KBM-7 (cell line): ENCODE data around the gene C17orf113.
A peak's percentile ranks its signal among the peaks of the same experiment; 100 is the strongest.

ENCODE experiments used
- DNase-seq: peaks from one replicate; pipeline ENCODE4 v3.0.0-alpha.2; 2015
- in situ Hi-C: fragments of 300-500 bp; cut with MboI; formaldehyde crosslinking; loops from 2 replicates; pipeline ENCODE4 v1.14.3; 2020; ENCODE audit warnings: low sequenced_read_pairs, low pct_unique_long_range_greater_than_20kb, mixed read lengths

C17orf113 gene

DNA sequence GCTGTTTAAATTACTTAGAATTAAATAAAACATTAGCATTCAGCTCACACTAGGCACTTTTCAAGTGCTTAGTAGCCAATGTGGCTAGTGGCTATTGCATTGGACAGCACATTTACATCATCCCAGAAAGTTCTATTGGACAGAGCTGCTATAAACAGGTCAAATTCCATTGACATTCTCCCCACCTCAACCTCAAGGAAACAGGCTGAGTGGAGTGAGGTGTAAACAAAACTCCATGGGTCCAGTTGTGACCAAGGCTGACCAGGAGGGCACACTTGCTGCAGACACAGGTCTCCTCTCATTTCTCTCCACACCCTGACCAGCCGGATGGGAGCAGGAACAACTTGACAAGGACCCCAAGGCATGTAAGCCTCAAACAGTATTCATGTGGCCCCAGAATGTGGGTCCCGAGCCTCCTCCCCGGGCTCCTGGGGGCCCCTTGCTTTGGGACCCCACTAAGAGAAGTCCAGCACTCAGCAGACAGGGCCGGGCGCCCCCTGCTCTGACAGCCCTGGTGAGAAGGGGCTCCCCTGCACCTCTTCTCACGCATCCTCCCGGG lies 488 bp downstream of the C17orf113 start:
- in situ Hi-C loops, result no loop called here
- no peak for DNase-seq

DNA sequence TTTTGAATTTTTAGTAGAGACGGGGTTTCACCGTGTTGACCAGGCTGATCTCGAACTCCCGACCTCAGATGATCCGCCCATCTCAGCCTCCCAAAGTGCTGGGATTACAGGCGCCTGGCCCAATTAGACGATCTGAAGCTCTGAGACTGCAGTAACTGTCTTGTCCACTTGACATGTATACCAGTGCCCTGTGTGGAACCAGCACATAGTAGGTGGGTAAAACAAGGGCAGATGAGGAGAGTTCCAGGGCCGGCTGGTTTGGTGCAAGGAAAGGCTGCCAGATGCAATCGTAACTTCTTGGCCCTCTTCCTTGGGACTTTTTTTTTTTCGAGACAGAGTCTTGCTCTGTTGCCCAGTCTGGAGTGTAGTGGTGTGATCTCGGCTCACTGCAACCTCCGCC lies 3.1 kb downstream of the C17orf113 start:
- in situ Hi-C loops, result no loop called here
- no peak for DNase-seq

DNA sequence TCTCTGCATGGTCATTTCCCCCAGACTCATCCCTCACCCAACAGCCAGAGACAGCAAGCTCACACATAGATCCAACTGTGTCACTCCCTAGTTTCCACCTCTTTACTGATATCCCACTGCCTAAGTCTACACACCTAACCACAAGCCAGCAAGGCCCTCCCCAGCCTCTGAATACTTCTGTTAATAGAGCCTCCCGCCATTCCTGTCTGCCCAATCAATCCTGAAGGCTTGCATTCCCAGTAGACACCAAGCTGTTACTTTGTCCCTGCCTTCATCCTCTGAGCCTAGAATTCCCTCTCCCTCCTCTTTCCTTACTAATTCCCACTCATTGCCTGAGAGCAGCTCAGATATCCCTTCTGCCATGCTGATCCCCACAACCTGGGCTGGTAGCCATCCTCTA lies 4.7 kb downstream of the C17orf113 start:
- in situ Hi-C loops, result no loop called here
- no peak for DNase-seq

DNA sequence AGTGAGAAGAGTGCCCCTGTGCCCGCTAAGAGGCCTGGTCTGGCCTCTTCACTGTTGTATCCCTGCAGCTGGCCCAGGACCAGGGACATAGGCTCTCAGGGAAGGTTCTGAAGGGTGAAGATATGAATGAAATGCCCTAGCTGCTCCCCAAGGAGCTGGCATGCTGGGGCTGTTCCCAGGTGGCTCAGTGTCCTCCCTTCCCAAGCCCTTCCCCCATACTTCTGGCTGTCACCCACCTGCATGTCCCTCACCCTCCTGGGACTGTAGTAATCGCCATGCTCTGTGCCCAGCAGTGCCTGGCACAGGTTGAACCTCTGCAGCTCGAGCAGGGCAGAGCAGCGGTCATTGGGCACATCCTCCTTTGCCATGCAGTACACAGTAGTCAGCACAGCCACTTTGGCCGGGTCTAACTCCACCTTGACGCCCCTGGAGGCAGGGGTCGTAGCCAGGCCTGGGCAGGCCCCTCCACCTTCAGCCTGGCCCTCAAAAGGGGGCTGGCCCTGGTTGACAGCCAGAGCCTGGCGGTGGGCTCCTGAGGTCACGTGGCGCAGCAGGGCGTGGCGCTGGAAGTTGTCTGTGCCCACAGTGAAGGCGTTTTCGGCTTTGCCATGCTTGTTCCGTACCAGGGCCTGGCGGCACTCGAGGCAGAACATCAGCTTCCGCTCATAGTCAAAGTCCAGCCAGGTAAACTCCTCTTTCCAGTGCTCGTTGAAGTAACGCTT lies 7.6 kb downstream of the C17orf113 start:
- in situ Hi-C loops, result no loop called here
- no peak for DNase-seq

DNA sequence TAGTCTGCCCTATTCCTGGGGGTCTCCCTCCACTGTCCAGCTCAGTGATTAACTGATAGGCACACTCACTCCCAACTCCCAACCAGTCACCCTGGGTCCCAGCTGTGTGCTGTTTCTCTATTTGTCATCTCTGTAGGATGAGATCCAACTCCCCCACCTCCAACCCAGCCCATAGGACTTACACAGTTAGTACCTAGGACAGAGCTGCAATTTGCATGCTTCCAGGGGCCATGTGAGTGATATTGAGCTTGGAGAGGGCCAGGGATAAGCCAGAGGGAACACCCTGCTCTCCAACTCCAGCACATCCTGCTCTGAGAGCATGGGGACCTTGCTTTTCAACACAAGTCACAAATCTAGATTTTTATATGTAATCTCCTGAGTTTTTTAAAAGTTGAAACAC lies 8.8 kb downstream of the C17orf113 start:
- in situ Hi-C loops, result no loop called here
- no peak for DNase-seq

DNA sequence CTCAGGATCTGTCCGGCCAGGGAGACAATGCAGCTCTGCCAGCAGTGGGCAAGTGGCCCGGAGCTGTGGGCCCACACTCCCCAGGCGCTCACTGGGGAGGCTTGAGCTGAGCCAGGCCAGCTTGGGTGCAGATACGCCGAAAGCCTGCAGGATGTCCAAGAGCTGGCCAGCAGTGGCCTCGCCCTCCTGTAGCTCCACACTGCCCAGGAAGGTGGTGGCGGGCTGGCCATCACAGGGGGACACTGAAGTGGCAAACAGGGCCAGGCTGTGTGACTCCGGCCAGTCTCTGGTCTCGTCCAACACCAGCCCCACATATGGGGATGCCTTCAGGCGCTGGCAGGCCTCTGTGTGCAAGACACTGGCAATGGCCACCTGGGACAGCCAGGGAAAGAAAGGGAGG lies 9.6 kb downstream of the C17orf113 start:
- no peak for DNase-seq
- in situ Hi-C loops, result no loop called here

DNA sequence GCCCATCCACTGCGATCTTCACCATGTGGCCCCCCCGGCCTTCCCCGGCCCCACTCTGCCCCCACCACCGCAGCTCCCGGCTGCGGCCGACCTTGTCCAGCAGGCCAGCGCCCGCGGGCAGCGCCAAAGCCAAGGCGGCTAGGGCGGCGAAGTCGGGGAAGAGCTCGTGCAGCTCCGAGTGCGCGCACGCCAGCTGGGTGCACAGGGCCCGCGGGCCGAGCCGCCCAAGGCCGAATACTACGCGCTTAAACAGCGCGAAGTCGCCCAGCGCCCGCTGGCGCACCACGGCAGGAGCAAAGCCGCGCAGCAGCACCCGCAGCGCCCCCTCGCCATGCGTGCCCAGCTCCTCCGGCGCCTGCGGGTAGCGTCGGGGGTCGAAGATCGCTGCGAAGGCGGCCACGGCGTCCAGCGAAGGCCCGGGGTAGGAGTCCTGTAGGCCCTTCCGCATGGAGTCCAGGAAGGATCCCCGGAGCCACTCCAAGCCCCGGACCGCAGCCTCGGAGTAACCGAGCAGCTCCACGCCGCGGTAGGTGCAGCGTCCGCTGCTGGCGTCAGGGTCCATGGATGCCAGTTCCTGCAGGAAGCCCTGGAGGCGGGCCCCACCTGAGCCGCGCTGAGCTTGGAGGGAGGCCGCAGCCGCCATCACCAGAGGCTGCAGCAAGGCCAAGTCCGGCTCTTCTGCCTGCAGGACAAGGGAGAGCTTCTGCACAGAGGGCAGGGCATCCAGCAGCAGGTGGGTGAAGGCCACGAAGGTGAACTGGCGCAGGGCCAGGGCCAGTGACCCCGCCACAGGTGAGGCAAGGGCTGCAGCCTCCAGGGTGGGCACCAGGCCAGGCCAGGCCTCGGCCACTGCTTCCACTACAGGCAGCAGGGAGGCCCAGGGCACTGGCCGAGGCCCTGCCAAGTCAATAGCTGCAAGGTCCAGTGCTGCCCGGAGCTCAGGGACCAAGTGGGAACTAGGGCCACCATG lies 10.3 kb downstream of the C17orf113 start:
- in situ Hi-C loops, result no loop called here
- DNase-seq, result no peak

DNA sequence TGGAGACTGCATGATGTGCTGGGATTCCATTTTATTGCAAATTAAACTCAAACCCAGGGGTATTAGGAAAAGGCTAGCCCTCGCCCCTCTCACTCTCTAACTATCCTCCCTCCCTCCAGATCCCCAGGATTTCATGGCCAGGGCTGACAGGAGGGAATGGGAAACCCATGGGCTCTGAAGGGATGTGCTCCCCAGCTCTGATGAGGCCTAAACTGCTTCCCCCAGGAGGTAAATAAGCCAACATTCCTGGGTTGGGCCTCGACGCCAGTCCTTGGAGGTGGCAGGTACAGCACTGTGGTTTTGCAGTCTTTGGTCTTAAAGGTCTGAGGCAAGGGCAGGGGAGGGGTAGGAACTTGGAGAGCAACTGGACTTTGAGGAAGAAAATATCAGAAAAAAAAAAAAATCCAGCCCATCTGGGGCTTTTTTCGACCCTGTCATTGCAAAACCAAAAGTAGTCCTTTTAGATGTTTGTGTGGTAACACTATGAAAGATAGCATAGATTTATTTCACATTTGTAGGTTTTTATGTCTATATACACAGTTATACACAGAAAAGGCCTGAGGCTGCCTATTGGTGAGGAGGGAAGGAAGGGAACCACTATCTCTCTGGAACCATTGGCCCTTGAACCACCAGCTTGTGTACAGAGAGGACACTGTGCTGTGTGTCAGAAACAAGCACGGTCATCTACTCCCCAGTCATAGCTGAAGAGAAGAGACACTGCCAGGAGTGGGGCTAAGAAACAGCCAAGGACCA lies 12.0 kb downstream of the C17orf113 start:
- no peak for DNase-seq
- in situ Hi-C loops, result no loop called here

DNA sequence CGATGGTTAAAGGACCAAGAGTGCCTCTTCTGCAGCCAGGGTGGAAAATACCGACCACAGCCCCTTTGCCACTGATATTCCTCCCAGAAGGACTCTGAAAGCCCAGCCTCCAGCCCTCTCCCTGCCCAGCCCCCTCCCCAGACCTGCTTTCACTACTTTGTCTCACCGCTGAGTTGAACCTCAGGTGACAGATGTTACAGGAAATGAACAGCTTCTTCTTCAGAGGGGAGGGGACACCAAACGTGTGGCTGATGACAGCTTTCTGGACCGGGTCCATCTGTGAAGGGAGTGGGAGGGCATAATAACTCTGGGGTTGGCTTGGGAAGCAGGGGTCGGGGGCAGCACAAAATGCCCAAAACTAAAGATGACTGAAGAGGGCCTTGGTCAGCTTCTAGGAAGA lies 16.3 kb downstream of the C17orf113 start:
- no peak for DNase-seq

DNA sequence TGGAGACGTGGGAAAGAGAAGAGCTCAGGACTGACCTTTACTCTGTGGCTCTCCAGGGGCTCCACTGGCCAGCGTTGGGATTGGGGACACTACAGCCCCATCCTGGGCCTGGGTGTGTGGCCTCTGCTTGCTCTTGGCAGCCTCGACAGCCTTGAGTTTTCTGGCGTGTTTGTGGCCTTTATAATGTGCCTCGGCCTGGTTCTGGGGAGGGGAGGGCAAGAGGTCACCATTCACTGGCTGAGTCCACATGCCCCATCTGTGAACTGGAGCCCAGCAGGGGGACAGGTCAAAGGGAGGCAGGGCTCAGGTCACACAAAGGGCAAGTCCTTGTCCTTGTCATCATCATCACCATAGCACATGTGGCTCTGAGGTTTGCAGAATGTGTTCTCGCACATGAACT lies 18.8 kb downstream of the C17orf113 start:
- DNase-seq, result no peak
- in situ Hi-C loops, result no loop called here

More for the DNA sequence above, 16.3 kb downstream of the C17orf113 start:
- in situ Hi-C loops, result no loop called here

DNA sequence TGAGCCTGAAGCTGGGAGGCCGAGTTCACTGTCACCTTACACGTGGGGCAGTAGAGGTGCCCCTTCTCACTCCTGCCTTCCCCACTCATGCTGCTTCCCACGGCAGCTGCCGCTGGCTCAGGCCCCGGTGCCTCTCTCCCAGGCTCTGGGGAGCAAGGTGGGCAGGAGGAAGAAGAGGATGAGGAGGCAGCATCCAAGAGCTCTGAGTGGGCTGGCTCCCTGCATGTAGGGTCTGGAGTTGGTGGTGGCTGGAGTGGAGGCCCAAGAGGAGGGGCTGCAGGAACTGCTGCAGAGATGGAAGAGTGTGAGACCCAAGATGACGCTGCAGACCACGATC lies 21.6 kb downstream of the C17orf113 start:
- DNase-seq, result no peak
- in situ Hi-C loops, result loop anchor here (10.0 kb wide), 1 partner anchor 86 kb away; the partner anchor contains the start of gene DHX58

DNA sequence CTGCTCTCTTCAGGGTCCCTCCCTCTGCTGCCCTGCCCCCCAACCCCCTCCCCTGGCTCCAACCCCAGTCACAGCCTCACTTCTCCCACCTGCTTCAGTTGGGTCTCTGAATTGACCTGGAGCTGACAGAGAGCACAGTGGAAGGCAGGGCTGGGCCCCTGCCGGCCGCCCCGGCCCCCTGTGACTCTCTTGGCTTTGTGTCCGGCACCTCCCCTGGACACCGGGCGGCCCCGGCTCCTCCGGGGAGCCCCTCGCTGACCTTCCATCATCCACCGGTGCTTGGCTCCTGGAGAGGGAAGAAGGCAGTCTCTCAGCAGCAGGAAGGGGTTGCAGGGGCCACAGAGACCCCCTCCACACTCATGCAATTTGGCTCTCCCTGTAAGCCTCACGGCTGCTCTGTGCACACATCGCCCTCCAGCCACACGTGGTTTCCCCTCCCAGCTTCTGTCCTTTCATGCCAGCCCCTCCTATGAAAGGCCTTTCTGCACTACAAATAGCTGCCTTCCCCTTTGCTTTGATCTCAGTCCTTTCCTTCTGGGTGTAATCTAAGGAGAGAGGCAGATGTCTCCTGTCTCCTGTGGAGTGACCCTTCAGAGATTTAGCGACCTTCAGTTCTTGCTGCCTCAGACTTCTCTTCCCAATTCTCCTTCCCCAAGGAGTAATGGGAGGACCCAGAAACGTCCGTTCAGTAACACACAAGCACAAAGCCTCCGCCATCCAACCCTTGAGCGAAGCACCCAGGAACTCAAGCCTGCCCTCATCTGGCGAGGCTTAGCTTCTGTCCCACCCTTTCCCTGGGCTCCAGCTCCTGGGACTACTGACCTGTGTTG lies 22.2 kb downstream of the C17orf113 start:
- DNase-seq, result no peak
- in situ Hi-C loops, result loop anchor here (10.0 kb wide), 1 partner anchor 87 kb away; the partner anchor contains the start of gene DHX58

DNA sequence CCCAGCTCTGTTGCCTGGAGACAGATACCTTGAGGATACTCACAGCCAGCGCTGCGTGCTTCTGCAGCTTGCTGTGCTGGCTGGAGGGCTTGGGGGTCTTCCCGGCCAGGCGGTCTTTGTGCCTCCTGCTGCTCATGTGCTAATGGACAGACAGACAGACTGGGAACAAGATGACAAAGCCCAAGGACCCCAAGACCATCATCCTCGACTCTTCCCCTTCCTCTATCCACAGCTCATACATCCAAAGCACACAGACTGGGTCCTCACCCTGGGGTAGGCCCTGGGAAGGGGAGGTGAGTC lies 22.9 kb downstream of the C17orf113 start:
- in situ Hi-C loops, result loop anchor here (10.0 kb wide), 1 partner anchor 87 kb away; the partner anchor contains the start of gene DHX58
- DNase-seq, result no peak

DNA sequence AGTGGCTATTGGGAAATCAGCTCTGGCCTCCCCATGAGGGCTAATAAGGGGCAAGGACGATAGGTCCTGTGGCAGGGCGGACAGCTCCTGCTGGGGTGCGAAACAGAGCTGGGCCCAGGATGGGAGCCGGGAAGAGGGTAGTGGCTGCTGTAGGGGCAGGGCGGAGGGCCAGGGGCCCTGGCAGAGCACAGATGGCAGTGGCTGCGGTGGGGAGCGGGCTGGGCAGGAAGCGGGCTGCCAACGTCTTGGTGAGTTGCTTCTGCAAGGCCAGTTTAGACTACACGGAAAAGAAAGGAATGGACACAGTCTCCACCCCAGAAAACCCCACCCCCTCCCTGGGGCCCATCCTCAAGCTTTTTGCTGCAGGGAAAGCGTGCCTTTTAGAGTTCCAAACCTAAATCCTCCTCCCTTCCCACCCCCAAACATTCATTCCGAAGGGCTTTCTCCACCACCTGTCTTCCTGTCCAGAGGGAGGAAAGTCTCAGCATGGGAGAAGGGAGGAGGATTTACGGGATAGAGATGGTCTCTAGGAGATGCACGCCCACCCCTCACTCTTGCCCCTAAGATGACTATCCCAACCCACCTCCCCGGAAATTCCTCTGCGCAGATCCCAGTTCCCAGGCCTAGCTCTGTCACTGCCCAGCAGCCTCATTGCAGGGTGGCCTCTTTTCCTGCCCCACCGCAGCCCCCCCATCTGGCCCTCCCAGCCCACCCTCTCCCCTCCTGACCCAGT lies 23.4 kb downstream of the C17orf113 start:
- in situ Hi-C loops, result loop anchor here (10.0 kb wide), 1 partner anchor 88 kb away; the partner anchor contains the start of gene DHX58
- no peak for DNase-seq

DNA sequence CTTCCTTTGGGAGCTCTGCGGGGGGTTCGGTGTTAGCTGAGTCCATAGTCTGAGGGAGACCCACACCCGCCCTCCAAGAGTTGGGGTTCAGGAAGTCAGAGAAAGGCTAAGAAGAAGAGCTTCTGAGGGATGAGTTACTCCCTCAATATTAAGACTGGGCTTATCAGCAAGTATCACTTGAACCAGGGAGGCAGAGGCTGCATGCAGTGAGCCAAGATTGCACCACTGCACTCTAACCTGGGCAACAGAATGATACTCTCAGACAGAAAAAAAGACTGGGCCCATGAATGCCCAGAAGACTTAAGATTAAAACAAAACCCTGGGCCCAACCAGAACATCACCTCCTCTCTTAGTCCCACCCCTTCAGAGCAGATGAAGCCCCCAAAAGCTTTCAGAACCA lies 24.5 kb downstream of the C17orf113 start:
- DNase-seq, result no peak
- in situ Hi-C loops, result loop anchor here (10.0 kb wide), 1 partner anchor 89 kb away; the partner anchor contains the start of gene DHX58

DNA sequence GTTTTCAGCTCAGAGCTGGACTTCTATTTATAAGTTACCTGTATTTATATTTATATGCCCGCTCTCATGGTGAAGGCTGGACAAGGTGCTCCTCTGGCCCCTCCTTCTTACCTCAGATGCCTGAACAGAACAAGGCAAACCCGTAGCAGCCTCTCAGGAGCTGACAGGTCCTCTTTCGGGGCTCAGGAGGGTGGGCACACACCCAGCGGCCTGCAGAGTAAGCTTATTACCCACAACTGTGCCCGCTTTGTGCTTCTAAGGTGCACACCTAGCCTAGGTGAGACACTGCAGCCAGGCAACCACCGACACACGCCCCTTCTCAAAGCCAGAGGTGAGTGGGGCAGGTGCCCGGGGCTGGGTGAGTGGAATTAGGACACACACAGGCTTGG lies 25.2 kb downstream of the C17orf113 start:
- in situ Hi-C loops, result loop anchor here (10.0 kb wide), 1 partner anchor 90 kb away; the partner anchor contains the start of gene DHX58
- no peak for DNase-seq

DNA sequence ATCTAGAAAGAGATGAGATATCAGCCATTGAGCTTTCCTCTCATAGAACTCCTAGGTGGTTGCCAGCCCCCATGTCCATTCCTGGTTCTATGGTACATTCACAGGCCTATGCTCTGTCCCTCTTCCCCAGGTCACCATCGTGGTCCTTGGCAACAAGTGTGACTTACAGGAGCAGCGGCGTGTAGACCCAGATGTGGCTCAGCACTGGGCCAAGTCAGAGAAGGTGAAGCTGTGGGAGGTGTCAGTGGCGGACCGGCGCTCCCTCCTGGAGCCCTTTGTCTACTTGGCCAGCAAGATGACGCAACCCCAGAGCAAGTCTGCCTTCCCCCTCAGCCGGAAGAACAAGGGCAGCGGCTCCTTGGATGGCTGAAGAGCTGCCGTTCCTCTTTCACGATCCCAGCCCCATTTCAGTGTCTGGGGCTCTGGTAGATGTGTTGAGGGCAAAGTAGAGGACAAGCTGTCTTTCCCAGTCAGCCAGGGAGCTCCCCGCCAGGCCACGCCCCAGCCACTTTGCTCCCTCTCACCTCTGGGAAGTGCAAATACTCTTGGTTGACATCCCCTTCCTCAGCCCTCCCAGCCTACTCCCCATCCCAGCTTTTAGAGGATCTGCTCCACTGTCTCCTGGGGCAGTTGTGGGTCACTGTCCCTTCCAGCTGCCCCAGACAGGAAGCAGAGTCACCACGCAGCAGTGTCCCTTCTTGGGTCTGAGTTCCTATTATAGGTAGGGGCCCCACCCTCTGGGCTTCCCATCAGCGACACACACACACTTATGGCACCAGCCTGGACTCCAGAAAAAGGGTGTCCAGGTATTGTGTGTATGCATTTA lies 26.7 kb downstream of the C17orf113 start:
- DNase-seq, result peak; percentile 85
- in situ Hi-C loops, result loop anchor here (10.0 kb wide), 1 partner anchor 91 kb away; the partner anchor contains the start of gene DHX58
